Activated naive CD8-positive, alpha-beta T cell treated with anti-CD3 and anti-CD28 coated beads for 36 hours (primary cell): ENCODE results near the gene PTGIR. TPM values are rescaled to one million over a fixed set of nuclear protein-coding genes. Genes with fewer than 3 reads are reported as not detected.

Source experiments
- DNase-seq: peaks from one replicate; pipeline ENCODE4 v3.0.0; 2021
- H3K27ac Mint-ChIP-seq: one replicate; pipeline ENCODE4 v1.8.0; 2022; ENCODE audit warnings: mild to moderate bottlenecking, moderate library complexity, mixed read lengths
- H3K27me3 Mint-ChIP-seq: one replicate; pipeline ENCODE4 v1.8.0; 2022; ENCODE audit warnings: mild to moderate bottlenecking, mixed read lengths
- H3K36me3 Mint-ChIP-seq: one replicate; pipeline ENCODE4 v1.8.0; 2021; ENCODE audit warnings: mild to moderate bottlenecking, mixed read lengths
- H3K4me1 Mint-ChIP-seq: one replicate; pipeline ENCODE4 v1.8.0; 2021; ENCODE audit warnings: mixed read lengths
- H3K4me3 Mint-ChIP-seq: one replicate; pipeline ENCODE4 v1.8.0; 2022; ENCODE audit warnings: mild to moderate bottlenecking, moderate library complexity, mixed read lengths
- H3K9me3 Mint-ChIP-seq: one replicate; pipeline ENCODE4 v1.8.0; 2022; ENCODE audit warnings: mixed read lengths
- total RNA-seq, 2 experiments: library from RNA; stranded (reverse); gene quantifications; one replicate each; pipeline ENCODE4 v1.2.3, GENCODE V29; 2021

The PTGIR gene
- total RNA-seq, 2 experiments from 2014 or later, result 43.9 to 46.7 TPM

DNA sequence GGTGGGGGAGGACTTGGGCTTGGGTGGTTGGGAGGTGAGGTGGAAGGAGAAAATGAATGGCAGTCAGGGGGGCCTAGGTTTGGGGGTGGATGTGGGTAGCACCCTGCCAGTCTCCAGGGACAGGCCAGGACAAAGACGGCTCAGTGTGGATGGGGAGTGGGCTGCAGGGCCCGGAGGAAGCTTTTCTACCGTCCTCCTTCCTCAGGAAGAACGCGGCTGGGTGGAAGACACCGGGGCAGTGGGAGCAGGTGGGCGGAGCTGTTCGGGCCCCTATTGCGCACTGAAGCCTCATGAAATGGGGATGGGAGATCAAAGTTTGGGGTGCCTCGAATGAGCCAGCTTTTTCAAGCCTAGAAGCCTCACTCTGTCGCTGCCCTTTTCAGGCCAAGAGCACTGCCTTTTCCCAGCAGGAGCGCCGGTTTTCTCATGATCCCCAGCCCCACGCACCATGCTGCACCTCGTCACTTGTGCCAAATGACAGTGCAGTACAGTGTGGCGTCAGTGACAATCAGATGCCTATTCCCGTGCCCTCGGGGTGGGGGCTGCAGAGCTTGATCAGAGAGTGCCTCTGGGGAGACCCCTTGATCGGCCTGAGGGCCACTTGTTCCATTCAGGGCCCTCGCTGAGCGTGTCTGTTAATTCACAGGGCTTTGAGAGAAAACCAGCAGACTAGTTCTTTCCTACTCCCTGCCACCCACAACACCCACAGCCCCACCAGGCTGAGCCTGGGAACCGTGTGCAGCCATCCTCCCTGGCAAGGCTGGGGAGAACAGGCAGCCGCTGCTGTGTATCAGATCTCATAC lies 22.3 kb downstream of the PTGIR start:
- Mint-ChIP-seq H3K4me3 (peak overlapping the region; percentile 96), H3K9me3 (peaks cover 11% of the 10 kb centered on the region), H3K27ac (peak overlapping the region; percentile 100), H3K4me1 (peaks cover 32% of the 10 kb centered on the region), H3K27me3 (no peaks in the 10 kb centered on the region), H3K36me3 (peaks cover 36% of the 10 kb centered on the region)
- DNase-seq, result peak; percentile 79

DNA sequence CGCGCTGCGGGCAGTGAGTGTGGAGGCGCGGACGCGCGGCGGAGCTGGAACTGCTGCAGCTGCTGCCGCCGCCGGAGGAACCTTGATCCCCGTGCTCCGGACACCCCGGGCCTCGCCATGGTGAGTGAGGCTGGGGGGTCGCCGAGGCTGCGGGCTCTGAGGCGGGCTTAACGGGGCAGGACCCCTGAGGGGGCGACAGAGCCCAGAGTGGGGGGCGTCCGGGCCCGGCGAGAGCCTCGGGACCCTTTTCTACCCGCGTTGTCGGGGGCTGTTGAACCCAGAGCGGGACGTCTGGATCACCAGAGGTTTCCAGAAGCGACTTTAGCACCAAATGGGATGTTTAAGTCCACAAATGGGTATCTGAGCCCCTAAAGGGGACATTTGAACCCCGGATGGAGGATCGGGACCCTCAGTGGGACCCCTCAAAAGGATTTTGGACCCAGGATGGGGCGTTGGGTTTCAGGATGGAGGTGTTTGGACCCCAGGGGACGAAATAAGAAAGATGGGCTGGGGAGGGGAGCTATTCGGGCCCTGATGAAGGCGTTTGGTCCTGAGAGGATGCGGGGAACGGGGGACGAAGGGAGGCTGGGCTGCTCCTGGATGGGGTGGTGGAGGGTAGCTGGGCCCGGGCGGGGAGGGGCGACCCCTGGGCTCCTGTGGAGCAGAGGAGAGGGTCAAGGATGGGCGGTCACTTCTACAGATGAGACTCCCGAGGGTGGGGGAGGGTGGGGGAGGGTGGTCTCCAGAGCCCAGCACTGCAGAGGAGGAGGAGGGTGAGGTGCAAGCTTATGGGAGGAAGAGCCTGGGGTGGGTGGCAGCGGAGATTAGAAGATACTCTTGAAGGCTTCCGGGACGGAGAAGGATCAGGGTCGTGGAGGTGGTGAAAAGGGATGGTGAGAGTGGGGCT lies 23.3 kb downstream of the PTGIR start, which contains the start of gene CALM3:
Gene CALM3, plus strand, starts transcription at position 13 of the 907 bp plus-strand sequence. Its CDS starts 105 bp downstream, at position 118.
- Mint-ChIP-seq H3K27ac (peak within 1 kb of the TSS; percentile 100), H3K4me3 (peak within 1 kb of the TSS; percentile 96), H3K27me3 (no peaks in the 10 kb centered on the region), H3K9me3 (peaks cover 11% of the 10 kb centered on the region), H3K4me1 (peaks cover 30% of the 10 kb centered on the region), H3K36me3 (peaks cover 34% of the 10 kb centered on the region)
- DNase-seq, result no peak

DNA sequence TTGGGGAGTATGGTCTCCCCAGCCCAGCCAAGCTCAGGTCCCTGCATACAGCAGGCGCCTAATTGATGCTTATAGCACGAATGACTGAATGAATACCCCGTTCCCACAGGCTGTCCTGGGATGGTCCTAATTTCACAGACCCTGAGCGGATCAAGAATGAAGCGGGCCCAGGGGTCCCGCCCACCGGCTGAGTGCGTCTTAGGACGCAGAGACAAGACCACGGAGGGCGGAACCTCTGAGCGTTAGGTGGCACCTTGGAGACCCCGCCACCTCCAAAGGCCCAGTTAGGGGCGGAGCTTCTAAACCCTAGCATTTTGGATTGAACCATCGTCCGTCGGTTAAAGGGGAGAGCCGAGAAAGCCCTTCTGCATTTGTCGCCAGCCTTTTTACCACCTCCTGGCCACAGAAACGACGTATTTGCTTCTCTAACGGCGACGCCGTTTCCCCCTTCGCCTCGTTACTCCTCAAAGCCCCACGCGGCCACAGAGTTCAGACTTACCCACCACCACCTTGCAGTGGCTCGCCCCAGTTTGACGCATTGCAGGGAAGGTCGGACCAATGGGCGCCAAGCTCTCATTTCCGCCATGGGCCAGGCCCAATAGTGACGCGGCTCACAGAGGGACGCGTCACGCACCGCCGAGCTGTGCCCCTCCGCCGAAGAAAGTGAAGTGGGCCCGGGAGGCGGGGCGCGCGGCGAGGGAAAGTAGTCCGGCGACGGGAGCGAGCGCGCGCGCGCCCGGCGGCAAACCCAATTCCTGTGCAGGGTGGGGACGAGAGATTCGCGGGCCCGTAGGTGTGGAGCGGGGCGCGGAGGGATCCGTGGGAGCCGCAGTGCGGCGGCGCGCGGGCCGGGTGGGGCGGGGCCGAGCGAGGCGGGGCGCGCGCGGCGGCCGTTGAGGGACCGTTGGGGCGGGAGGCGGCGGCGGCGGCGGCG lies 24.2 kb downstream of the PTGIR start:
- Mint-ChIP-seq H3K4me1 (peaks cover 23% of the 10 kb centered on the region), H3K27me3 (no peaks in the 10 kb centered on the region), H3K4me3 (peak overlapping the region; percentile 96), H3K9me3 (peaks cover 11% of the 10 kb centered on the region), H3K27ac (peak overlapping the region; percentile 100), H3K36me3 (peaks cover 28% of the 10 kb centered on the region)
- peak; percentile 97 for DNase-seq

DNA sequence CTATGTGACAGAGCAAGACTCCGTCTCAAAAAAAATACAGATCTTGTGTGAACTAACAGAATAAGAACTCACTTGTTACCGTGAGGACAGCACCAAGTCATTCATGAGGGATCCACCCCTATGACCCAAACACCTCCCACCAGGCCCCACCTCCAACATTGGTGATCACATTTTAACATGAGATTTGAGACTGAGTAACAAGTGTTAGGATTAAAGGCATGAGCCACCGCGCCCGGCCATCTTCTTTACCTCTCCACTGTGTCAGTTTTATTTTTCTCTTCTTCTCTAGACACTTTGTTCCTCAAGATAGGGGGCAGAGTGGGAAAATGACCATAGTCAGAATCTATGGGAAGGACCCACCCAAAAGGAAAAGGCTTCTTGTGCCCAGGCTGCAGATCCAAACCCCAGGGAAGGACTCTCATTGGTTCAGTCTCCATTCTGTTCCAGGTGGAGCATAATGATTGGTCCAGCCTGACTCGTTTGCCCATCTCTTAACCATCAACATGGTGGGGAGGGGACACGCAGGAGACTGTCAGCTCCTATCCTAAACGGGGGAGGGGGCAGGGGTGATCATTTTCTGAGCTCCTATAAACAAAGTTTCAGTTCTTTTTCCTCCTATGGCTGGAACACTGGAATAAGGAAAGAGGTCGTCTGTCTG lies 25.0 kb downstream of the PTGIR start:
- DNase-seq, result no peak
- peak overlapping the region; percentile 96 for H3K4me3 Mint-ChIP-seq
- H3K27ac Mint-ChIP-seq, result peak overlapping the region; percentile 100
- H3K9me3 Mint-ChIP-seq, result peaks cover 11% of the 10 kb centered on the region
- H3K27me3 Mint-ChIP-seq, result no peaks in the 10 kb centered on the region
- H3K4me1 Mint-ChIP-seq, result peaks cover 22% of the 10 kb centered on the region
- H3K36me3 Mint-ChIP-seq, result peaks cover 27% of the 10 kb centered on the region

DNA sequence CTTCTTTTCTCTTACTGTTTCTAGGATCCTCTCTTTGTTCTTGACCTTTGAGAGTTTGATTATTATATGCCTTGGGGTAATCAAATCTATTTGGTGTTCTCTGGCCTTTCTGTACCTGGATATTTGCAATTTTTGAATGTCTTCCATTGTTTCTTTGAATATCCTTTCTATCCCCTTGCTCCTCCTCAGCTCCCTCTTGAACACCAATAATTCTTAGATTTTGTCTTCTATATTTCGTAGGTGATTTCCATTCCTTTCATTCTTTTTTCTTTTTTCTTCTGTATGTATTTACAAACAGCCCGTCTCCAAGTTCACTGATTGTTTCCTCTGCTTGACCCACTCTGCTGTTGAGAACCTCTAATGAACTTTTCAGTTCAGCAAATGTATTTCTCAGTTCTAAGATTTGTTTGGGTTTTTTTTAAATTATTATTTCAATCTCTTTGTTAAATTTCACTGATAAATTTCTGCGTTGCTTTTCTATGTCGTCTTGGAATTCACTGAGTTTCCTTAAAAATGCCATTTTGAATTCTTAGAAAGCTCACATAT lies 26.4 kb downstream of the PTGIR start:
- Mint-ChIP-seq H3K27me3 (no peaks in the 10 kb centered on the region), H3K27ac (no peak overlapping the region), H3K4me1 (peaks cover 17% of the 10 kb centered on the region), H3K4me3 (no peak overlapping the region), H3K9me3 (peaks cover 11% of the 10 kb centered on the region), H3K36me3 (peaks cover 25% of the 10 kb centered on the region)
- no peak for DNase-seq

DNA sequence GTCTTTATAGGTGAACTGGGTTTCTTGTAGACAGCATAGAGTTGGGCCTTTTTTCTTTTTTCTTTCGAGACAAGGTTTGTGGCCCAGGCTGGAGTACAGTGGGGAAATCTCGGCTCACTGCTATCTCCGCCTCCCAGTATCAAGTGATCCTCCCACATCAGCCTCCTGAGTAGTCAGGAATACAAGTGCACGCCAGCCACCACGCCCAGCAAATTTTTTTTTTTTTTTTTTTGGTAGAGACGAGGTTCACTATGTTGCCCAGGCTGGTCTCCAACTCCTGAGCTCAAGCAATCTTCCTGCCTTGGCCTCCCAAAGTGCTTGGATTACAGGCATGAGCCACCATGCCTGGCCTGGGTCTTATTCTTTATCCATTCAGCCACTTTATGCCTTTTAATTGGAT lies 28.9 kb downstream of the PTGIR start:
- peaks cover 7% of the 10 kb centered on the region for H3K36me3 Mint-ChIP-seq
- no peak overlapping the region for H3K4me3 Mint-ChIP-seq
- peaks cover 11% of the 10 kb centered on the region for H3K9me3 Mint-ChIP-seq
- peaks cover 10% of the 10 kb centered on the region for H3K4me1 Mint-ChIP-seq
- no peaks in the 10 kb centered on the region for H3K27me3 Mint-ChIP-seq
- DNase-seq, result no peak
- no peak overlapping the region for H3K27ac Mint-ChIP-seq

DNA sequence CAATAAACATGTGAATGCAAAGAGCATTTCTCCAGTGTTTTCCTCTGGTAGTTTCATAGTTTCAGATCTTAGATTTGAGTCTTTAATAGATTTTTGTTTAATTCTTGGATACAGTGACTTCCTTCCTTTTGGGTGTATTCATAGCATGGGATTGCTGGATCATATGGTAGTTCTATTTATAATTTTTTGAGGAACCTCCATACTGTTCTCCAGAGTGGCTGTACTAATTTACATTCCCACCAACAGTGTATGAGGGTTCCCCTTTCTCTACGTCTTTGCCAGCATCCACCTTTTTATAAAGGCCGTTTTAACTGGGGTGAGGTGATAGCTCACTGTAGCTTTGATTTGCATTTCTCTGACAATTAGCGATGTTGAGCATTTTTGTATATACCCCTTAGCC lies 33.0 kb downstream of the PTGIR start:
- no peaks in the 10 kb centered on the region for H3K9me3 Mint-ChIP-seq
- no peak overlapping the region for H3K27ac Mint-ChIP-seq
- no peaks in the 10 kb centered on the region for H3K36me3 Mint-ChIP-seq
- H3K27me3 Mint-ChIP-seq, result no peaks in the 10 kb centered on the region
- H3K4me1 Mint-ChIP-seq, result no peaks in the 10 kb centered on the region
- H3K4me3 Mint-ChIP-seq, result no peak overlapping the region
- DNase-seq, result no peak

DNA sequence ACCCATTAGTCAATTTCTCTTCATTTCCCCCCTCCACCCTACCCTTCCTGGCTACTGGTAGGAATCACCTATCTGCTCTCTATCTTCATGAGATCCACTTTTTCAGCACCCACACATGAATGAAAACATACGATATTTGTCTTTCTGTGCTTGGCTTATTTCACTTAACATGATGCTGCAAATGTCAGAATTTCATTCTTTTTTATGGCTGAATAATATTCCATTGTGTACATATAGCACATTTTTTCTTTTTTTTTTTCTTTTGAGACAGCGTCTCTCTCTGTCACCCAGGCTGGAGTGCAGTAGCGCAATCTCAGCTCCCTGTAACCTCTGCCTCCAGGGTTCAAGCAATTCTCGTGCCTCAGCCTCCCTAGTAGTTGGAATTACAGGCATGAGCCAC lies 33.6 kb downstream of the PTGIR start:
- Mint-ChIP-seq H3K9me3 (no peaks in the 10 kb centered on the region), H3K36me3 (no peaks in the 10 kb centered on the region), H3K27me3 (no peaks in the 10 kb centered on the region), H3K27ac (no peak overlapping the region), H3K4me1 (no peaks in the 10 kb centered on the region), H3K4me3 (no peak overlapping the region)
- no peak for DNase-seq

DNA sequence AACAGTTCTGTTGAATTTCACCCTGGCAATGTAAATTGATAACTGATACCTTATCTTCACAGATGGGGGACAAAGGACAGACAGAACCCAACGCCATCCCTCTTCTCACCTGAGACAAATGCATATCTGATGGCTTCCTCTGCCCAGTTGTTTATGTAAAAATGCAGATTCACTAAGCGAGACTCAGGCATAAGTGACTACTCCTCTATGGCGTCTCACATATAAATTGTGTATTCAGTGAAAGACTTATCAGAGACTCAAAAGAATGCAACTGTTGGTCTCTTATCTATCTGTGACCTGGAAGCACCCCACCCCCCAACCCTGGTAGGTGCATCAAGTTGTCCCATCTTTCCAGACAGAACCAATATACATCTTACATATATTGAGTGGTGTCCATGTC lies 37.0 kb downstream of the PTGIR start:
- DNase-seq, result no peak
- Mint-ChIP-seq H3K36me3 (no peaks in the 10 kb centered on the region), H3K27me3 (no peaks in the 10 kb centered on the region), H3K4me1 (peaks cover 4% of the 10 kb centered on the region), H3K4me3 (no peak overlapping the region), H3K9me3 (no peaks in the 10 kb centered on the region), H3K27ac (no peak overlapping the region)

DNA sequence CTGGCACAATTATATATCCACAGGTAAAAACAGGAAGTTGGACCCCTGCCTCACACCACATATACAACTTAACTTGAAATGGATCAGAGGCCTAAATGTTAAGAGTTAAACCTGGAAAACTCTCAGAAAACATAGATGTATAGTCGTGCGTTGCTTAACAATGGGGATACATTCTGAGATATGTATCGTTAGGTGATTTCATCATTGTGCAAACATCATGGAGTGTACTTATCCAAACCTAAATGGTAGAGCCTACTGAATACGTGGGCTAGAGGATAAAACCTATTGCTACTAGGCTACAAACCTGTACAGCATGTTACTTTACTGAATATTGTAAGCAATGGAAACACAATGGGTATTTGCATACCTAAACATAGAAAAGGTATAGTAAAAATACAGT lies 38.6 kb downstream of the PTGIR start:
- Mint-ChIP-seq H3K9me3 (no peaks in the 10 kb centered on the region), H3K36me3 (no peaks in the 10 kb centered on the region), H3K27me3 (no peaks in the 10 kb centered on the region), H3K4me3 (no peak overlapping the region), H3K4me1 (peaks cover 4% of the 10 kb centered on the region), H3K27ac (no peak overlapping the region)
- no peak for DNase-seq

DNA sequence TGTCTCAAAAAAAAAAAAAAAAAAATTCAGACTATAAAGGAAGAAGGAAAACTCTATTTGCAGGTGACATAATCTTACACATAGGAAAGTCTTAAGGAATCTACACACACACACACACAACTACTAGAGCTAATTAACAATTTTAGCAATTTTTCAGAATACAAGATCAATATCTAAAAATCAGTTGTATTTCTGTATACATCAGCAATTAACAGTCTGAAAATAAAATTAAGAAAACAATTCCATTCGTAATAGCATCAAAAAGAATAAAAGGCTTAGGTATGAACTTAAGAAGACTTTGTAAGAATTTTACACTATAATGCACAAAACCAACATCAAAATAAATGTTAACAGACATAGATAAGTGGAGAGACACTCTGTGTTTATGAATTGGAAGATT lies 39.4 kb downstream of the PTGIR start:
- H3K4me1 Mint-ChIP-seq, result peaks cover 4% of the 10 kb centered on the region
- DNase-seq, result no peak
- no peak overlapping the region for H3K4me3 Mint-ChIP-seq
- H3K9me3 Mint-ChIP-seq, result no peaks in the 10 kb centered on the region
- H3K36me3 Mint-ChIP-seq, result no peaks in the 10 kb centered on the region
- no peaks in the 10 kb centered on the region for H3K27me3 Mint-ChIP-seq
- no peak overlapping the region for H3K27ac Mint-ChIP-seq

DNA sequence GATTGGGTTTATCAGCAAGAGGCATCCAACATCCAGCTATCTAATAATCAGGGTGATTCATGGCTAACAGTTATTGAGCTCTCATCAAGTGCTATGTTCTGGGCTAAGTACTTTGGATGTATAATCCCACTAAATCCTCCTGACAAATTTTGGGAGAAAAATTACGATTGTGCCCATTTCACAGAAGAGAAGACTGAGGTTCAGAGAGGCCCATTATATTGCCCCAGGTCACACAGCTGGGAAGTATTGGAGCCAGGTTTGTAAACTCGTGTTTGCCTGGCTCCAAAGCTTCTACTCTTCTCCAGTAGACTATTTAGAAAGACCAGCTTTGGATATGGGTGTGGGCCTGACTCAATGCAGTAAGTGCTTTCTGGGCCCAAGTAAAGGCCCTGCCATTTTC lies 44.6 kb downstream of the PTGIR start:
- H3K27ac Mint-ChIP-seq, result no peak overlapping the region
- H3K27me3 Mint-ChIP-seq, result no peaks in the 10 kb centered on the region
- no peaks in the 10 kb centered on the region for H3K9me3 Mint-ChIP-seq
- H3K36me3 Mint-ChIP-seq, result no peaks in the 10 kb centered on the region
- H3K4me3 Mint-ChIP-seq, result no peak overlapping the region
- peaks cover 9% of the 10 kb centered on the region for H3K4me1 Mint-ChIP-seq
- DNase-seq, result no peak

DNA sequence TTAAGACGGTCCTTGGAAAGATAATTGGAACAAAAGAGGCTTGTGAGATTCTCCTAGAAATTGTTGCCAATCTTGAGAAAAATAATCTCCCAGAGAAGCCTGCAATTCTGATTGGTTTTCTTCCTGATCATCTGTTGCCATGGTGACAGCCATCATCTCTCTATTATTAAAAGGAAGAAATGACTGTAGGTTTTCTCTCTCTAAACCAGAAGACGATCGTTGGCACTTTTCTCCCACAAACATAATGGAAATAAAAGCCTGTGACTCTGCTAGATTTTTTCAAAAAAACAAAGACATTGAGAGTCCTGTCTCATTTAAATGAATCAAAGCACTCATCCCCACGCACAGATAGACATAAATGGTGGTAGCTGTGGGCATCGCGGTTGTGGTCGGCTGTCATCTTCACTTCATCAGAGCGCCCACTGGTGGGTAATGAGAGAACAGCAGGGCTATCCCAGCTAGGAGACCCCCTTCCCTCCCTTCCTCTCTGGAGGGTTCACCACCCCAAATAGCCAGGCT lies 45.5 kb downstream of the PTGIR start:
- Mint-ChIP-seq H3K4me3 (no peak overlapping the region), H3K36me3 (no peaks in the 10 kb centered on the region), H3K9me3 (no peaks in the 10 kb centered on the region), H3K27me3 (no peaks in the 10 kb centered on the region), H3K4me1 (peaks cover 13% of the 10 kb centered on the region), H3K27ac (no peak overlapping the region)
- peak; percentile 48 for DNase-seq

DNA sequence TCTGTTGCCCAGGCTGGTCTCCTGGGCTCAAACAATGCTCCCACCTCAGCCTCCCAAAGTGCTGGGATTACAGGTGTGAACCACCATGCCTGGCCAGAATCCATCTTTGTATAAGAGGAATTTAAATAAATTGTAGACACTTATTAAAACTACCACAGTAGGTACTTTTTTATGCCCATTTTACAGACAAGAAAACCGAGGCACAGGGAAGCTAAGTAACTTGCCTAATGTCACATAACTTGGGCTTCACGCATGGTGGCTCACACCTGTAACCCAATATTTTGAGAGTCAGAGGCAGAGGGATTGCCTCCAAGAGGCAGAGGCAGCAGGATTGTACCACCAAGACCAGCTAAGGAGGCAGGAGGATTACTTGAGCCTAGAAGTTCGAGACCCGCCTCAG lies 46.4 kb downstream of the PTGIR start:
- Mint-ChIP-seq H3K27ac (no peak overlapping the region), H3K27me3 (no peaks in the 10 kb centered on the region), H3K4me3 (no peak overlapping the region), H3K4me1 (peaks cover 13% of the 10 kb centered on the region), H3K36me3 (no peaks in the 10 kb centered on the region), H3K9me3 (no peaks in the 10 kb centered on the region)
- no peak for DNase-seq
